Thymus (tissue), 11 donors: ENCODE data around the gene BCAR3. TPM values are rescaled to one million over a fixed set of nuclear protein-coding genes. Genes with fewer than 3 reads are reported as not detected.

Experiments
- DNase-seq, 9 donors: peaks; one replicate each; pipeline ENCODE4 v3.0.0-alpha.2; 2013; ENCODE audit warnings: low spot score in 9 of 9, low read depth in 6 of 9, missing footprints in 1 of 9
- H3K27ac ChIP-seq, 2 donors: one replicate each; pipeline ENCODE4 v1.5.1; 2013; ENCODE audit warnings: control low read depth in 1 of 2, low read depth in 1 of 2, low read length in 1 of 2, mild to moderate bottlenecking in 1 of 2, moderate library complexity in 1 of 2
- H3K27me3 ChIP-seq, 2 donors: one replicate each; pipeline ENCODE4 v1.5.1; 2013; ENCODE audit warnings: low read length in 1 of 2; ENCODE audit not compliant: control insufficient read depth in 2 of 2, insufficient read depth in 1 of 2
- H3K36me3 ChIP-seq, 2 donors: one replicate each; pipeline ENCODE4 v1.5.1; 2013; ENCODE audit warnings: low read length in 1 of 2, mild to moderate bottlenecking in 1 of 2, moderate library complexity in 1 of 2; ENCODE audit not compliant: control insufficient read depth in 2 of 2, insufficient read depth in 2 of 2
- H3K4me1 ChIP-seq, 2 donors: one replicate each; pipeline ENCODE4 v1.5.1; 2013; ENCODE audit warnings: low read length in 2 of 2; ENCODE audit not compliant: control insufficient read depth in 2 of 2, insufficient read depth in 2 of 2
- H3K4me3 ChIP-seq, 2 donors: one replicate each; pipeline ENCODE4 v1.5.1; 2013; ENCODE audit warnings: low read length in 2 of 2, control low read depth in 1 of 2, mild to moderate bottlenecking in 1 of 2
- H3K9me3 ChIP-seq, 2 donors: one replicate each; pipeline ENCODE4 v1.5.1; 2013; ENCODE audit warnings: low read length in 1 of 2, mild to moderate bottlenecking in 1 of 2; ENCODE audit not compliant: control insufficient read depth in 2 of 2, insufficient read depth in 1 of 2
- WGBS: extraction: QIAGEN DNeasy Blood & Tissue Kit; methylation state at CpG from one replicate; pipeline ENCODE4 v1.1.7; 2013; 5-methylcytosine and 5-hydroxymethylcytosine counted together
- polyA plus RNA-seq: library from polyadenylated mRNA; stranded (reverse); fragments of 200-250 nt; gene quantifications from one replicate; pipeline ENCODE4 v1.2.3, GENCODE V29; 2013
- total RNA-seq: library from RNA; stranded (reverse); fragments of 120-200 nt; gene quantifications from one replicate; pipeline ENCODE4 v1.2.4, GENCODE V29; 2013
- donor health status: healthy.

The BCAR3 gene
- total and polyA plus RNA-seq, 2 donors, result 7.9 to 10.5 TPM

DNA sequence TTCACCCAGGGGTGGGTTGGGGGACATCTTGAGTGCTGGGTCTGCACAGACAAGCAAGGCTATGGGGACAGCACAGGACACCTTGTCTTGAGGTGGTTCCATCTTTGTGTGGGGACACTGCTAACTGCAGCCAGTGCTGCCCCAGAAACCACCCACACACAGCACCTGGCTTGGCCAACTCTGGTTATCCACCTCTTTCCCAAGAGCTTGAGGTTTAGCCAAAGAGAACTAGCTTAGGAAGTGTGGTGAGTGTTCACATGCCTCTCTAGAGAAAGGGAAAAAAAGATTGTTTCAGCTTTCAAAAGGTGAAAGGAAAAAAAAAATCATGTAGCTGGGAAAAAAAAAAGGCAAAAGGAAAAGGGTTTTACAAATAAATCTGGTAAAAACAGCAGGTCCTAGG lies 32.4 kb downstream of the BCAR3 start:
- Histone ChIP-seq H3K9me3 (no peaks in the 10 kb centered on the region), H3K4me3 (no peak overlapping the region), H3K27ac (no peak overlapping the region), H3K27me3 (no peaks in the 10 kb centered on the region), H3K4me1 (no peaks in the 10 kb centered on the region), H3K36me3 (no peaks in the 10 kb centered on the region)
- no peak for DNase-seq

DNA sequence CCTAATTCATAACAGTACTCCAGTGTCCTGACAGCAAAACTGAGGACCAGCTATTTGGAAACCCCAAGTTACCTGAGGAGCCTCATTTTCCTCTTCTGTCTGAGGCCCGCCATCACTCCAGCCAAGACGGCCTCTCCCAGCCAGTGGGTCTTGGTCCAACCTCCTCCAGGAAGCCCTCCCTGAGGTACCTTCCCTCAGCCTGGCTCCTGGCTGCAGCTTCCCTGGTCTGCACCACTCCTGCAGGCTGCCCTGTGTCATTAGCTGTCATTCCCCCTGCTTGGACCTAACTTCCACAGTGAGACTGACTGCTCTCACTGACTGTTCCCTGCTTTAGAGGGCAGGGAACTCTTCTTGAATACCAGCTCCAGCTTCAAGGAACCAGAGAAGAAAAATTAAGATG lies 33.0 kb downstream of the BCAR3 start:
- H3K4me1 ChIP-seq, result no peaks in the 10 kb centered on the region
- no peaks in the 10 kb centered on the region for H3K36me3 ChIP-seq

DNA sequence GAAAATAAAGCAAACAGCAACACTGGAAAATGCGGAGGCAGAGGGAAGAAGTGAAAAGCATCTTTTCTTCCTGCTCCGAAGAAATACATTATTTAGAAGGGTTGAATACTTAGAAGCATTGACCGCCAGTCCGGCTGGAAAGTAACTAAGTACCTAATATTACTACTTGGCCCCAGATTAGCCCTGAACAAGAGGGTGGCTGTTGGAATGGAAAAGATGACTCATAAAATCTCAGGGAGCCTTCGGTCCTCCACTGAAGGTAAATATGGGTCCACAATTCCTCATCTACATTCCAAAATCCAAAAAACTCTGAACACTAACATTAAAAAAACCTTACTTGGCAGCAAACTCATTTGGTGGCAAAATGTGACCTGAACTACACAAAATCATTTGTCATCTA lies 40.1 kb downstream of the BCAR3 start:
- 96% methylated on average over 5 of the region's 5 CpGs for WGBS
- Histone ChIP-seq H3K36me3 (no peaks in the 10 kb centered on the region), H3K9me3 (no peaks in the 10 kb centered on the region), H3K27ac (no peak overlapping the region), H3K27me3 (no peaks in the 10 kb centered on the region), H3K4me3 (no peak overlapping the region), H3K4me1 (no peaks in the 10 kb centered on the region)
- no peak for DNase-seq

More for the DNA sequence above, 33.0 kb downstream of the BCAR3 start:
- no peaks in the 10 kb centered on the region for H3K27me3 ChIP-seq
- DNase-seq, result no peak
- H3K27ac ChIP-seq, result no peak overlapping the region
- H3K4me3 ChIP-seq, result no peak overlapping the region
- H3K9me3 ChIP-seq, result no peaks in the 10 kb centered on the region
- 95% methylated on average over 2 of the region's 2 CpGs for WGBS

DNA sequence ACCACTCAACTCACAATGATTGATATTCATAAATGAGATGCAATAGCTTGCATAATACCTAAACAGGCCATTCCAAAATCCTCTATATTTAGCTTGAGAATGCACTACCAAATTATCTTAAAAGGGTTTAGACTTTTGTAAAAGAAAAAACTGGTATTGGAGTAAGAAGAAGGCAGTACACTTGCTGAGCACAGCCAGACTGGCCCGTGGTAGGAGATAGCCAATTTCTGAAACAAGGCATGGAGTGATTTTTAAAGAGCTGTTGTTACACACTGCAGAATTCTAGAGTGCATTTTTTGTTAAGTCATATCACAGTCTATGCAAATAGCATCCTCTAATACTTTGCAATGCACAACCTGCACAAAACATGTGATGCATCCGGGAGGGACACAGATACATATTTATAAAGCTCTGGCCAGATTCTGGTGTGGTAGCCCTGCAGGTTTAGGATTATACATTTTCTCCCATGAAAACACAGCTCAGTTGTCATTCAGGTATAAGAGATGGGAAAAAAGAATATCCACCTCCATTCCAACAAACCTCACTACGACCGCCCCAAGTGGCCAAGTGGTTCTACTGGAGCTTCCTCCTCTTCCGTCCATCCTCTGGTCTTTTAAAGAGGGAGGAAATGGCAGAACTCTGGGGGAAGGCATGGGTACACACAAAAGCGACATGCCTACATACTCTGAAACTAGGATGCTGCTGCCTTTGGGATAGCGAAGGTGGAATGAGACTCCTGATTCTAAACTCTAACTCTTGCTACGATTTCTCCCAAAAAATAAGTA lies 40.8 kb downstream of the BCAR3 start:
- no peak overlapping the region for H3K27ac ChIP-seq
- H3K36me3 ChIP-seq, result no peaks in the 10 kb centered on the region
- WGBS, result 97% methylated on average over 8 of the region's 8 CpGs
- no peaks in the 10 kb centered on the region for H3K4me1 ChIP-seq
- H3K27me3 ChIP-seq, result no peaks in the 10 kb centered on the region
- no peak for DNase-seq
- no peak overlapping the region for H3K4me3 ChIP-seq
- no peaks in the 10 kb centered on the region for H3K9me3 ChIP-seq

DNA sequence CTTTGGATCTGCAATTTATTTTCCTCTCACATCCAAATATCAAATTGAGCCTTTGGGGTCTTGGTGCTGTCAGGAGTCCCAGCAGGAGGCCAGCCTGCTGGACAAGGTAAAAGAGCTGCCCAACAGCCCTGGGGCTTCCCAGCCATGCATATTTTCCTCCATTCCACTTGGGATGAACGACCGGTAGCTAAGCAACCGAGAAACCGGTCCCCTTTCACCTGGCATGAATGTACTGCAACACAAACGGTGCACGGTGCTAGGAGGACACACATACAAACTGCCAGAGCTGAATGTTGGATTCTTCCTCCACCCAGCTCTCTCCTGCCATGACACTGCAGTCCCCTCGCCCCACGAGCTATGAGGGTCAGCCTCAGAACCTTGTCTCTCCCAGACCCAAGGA lies 42.7 kb downstream of the BCAR3 start:
- Histone ChIP-seq H3K36me3 (no peaks in the 10 kb centered on the region), H3K9me3 (peaks cover 0 to 3% of the 10 kb centered on the region in 2 donors), H3K4me1 (no peaks in the 10 kb centered on the region), H3K4me3 (no peak overlapping the region), H3K27ac (no peak overlapping the region), H3K27me3 (no peaks in the 10 kb centered on the region)
- DNase-seq, result no peak
- WGBS, result 97% methylated on average over 8 of the region's 8 CpGs

DNA sequence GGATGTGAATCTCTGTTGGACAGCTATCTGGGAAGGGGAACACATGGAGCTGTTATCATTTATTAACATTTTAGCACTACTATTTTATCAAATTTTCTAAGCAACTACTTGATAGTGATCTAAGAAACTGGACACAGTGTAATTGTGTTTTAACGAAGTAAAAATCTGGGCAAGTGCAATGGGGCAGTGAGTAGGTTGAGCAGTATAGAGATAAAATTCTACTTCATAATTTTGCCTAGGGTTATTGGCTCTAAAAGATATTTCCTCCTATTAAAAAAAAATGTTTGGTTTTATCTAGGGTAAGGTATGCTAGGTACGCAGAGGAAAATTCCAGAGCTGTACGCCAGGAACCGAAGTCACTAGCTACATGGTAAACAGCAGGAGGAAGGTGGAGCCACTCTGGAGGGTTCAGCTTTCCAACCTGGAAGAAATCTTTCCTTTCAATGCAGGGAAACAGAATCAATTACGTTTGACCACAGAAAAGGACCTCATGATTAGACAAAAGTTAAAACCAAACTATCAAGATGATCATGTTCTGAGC lies 43.3 kb downstream of the BCAR3 start:
- no peak for DNase-seq
- Histone ChIP-seq H3K9me3 (peaks cover 0 to 3% of the 10 kb centered on the region in 2 donors), H3K36me3 (no peaks in the 10 kb centered on the region), H3K27ac (no peak overlapping the region), H3K4me3 (no peak overlapping the region), H3K27me3 (no peaks in the 10 kb centered on the region), H3K4me1 (no peaks in the 10 kb centered on the region)
- 97% methylated on average over 5 of the region's 5 CpGs for WGBS

DNA sequence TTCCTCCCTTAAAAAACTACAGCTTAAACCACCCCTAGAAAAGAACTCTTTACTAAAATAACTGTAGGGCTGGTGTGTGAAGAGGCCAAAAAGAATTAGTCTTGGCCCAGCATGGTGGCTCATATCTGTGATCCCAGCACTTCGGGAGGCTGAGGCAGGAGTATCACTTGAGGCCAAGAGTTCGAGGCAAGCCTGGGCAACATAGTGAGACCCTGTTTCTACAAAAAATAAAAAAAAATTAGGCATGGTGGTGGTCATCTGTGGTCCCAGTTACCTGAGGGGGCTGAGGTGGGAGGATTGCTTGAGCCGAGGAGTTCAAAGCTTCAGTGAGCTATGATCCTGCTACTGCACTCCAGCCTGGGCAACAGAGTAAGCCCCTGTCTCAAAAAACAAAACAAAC lies 44.9 kb downstream of the BCAR3 start:
- peaks cover 0 to 3% of the 10 kb centered on the region in 2 donors for H3K9me3 ChIP-seq
- no peaks in the 10 kb centered on the region for H3K4me1 ChIP-seq
- 94% methylated on average over 3 of the region's 3 CpGs for WGBS
- no peak overlapping the region for H3K27ac ChIP-seq
- no peak overlapping the region for H3K4me3 ChIP-seq
- no peaks in the 10 kb centered on the region for H3K36me3 ChIP-seq
- no peak for DNase-seq
- no peaks in the 10 kb centered on the region for H3K27me3 ChIP-seq

DNA sequence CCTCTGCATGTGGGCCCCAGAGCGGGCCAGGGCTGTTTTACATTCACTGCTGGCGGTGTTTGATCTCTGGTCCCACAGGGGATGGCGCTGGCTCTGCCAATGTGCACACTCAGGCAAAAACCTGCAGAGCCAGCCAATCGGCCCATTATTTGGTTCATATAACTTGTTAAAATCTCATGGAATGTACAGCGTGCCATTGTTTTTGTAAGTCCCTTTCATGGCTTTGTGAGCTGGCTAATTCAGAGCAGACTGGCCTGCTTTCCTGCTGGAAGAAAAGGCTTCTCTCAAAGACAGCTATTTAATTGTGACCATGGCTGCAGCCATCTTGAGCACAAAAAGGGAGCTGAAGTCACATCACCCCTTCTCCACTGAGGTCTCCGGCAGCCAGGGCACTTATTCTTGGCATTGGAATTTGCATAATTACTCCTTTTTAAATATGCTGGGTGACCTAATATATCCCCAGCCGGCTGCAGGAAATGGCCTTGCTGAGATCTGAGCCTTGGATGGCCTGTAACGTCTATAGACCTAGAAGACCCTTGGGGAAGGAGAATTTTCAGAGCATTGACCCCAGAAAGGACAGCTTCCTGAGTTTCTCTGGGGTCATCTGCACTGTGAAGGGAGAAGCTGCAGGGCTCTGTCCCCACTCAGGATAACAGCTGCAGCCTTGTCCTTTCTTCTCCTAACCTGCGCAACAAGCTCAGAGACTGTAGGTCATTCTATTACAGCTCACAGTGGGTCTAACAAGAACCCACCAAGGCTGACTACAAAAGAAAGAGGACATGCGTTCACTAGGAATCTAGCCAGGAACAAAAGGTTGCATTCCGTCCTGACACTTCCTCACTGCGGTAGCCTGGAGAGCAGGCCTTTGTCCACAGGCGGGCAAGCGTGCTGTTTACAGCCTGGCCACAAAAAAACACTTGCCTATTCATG lies 45.8 kb downstream of the BCAR3 start:
- no peak overlapping the region for H3K4me3 ChIP-seq
- WGBS, result 97% methylated on average over 14 of the region's 14 CpGs
- DNase-seq, result no peak
- no peak overlapping the region for H3K27ac ChIP-seq
- H3K27me3 ChIP-seq, result no peaks in the 10 kb centered on the region
- no peaks in the 10 kb centered on the region for H3K36me3 ChIP-seq
- H3K9me3 ChIP-seq, result peaks cover 0 to 3% of the 10 kb centered on the region in 2 donors
- H3K4me1 ChIP-seq, result no peaks in the 10 kb centered on the region

DNA sequence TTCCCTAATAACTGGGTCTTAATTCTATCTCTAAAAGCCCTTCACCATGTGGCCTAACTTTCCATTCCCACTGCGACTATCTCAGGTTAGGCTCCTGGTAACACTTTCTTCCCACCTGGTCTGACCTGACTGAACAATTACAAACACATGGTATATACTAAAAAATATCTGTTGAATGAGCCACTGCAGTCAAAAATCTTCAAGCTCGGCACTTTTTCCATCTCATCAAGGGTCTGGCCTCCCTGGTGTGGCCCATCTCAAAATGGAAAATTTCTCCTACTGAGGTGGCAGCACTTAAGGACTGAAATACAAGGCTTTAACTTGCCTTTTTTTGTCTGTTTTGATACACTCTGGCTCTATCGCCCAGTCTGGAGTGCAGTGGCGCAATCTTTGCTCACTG lies 48.3 kb downstream of the BCAR3 start:
- no peaks in the 10 kb centered on the region for H3K27me3 ChIP-seq
- no peak overlapping the region for H3K4me3 ChIP-seq
- H3K9me3 ChIP-seq, result peaks cover 0 to 3% of the 10 kb centered on the region in 2 donors
- no peaks in the 10 kb centered on the region for H3K4me1 ChIP-seq
- WGBS, result 97% methylated on average over 4 of the region's 4 CpGs
- no peaks in the 10 kb centered on the region for H3K36me3 ChIP-seq
- no peak overlapping the region for H3K27ac ChIP-seq
- DNase-seq, result no peak
